Mucosa of descending colon (tissue), 3 donors: Measurements from ENCODE around the gene VSIG1. TPM values are rescaled to one million over a fixed set of nuclear protein-coding genes. Genes with fewer than 3 reads are reported as not detected.

Source experiments
- ATAC-seq: fragments of 200-7000 bp; cut with Tn5 transposase; one replicate; pipeline ENCODE4 v1.9.1; 2020; ENCODE audit warnings: mild to moderate bottlenecking, moderate library complexity
- DNase-seq, 3 donors: peaks; one replicate each; pipeline ENCODE4 v3.0.0-alpha.2; 2020
- H3K36me3 ChIP-seq: fragments of 200-600 bp; one replicate; pipeline ENCODE4 v1.8.0; 2021; ENCODE audit warnings: low read depth, mild to moderate bottlenecking
- H3K4me1 ChIP-seq: fragments of 200-600 bp; one replicate; pipeline ENCODE4 v1.8.0; 2021; ENCODE audit warnings: low read depth, mild to moderate bottlenecking
- H3K4me3 ChIP-seq: fragments of 200-600 bp; one replicate; pipeline ENCODE4 v1.8.0; 2021; ENCODE audit warnings: mild to moderate bottlenecking
- H3K9me3 ChIP-seq: fragments of 200-600 bp; one replicate; pipeline ENCODE4 v1.8.0; 2021; ENCODE audit warnings: mild to moderate bottlenecking
- intact Hi-C, 2 donors: fragments of 100-400 bp; cut with DNase I in 1 of 2; cut with micrococcal nuclease in 1 of 2; formaldehyde crosslinking; loops; one replicate each; pipeline versions ENCODE4 v1.11.0 to v1.11.1; 2022; cut with DNase I, micrococcal nuclease
- total RNA-seq, 3 donors: library from RNA; stranded (reverse); fragmentation: NEBNext Ultra II Directional in 2 of 3; extraction: Animal tissue kit (Norgen Biotek cat#: 25700) in 2 of 3; gene quantifications; one replicate each; pipeline versions ENCODE4 v1.2.1 to v1.2.4, GENCODE V29; 2021 to 2023
- TF ChIP-seq, protein P1 (sequence below): fragments of 200-600 bp; IDR thresholded peaks from one replicate; pipeline ENCODE4 v1.8.0; 2022; ENCODE audit warnings: antibody characterized with exemption, mild to moderate bottlenecking
- donor health status: DM: no; HTN: no; CAD: no; lungs with moderate emphysema.
- donor health status: DM: no; HTN: no; CAD: no.
- donor health status: DM: no; HTN: yes; CAD: no.

The VSIG1 gene
- total RNA-seq, 3 donors from 2014 or later, result 0.58 TPM; not detected in 2

DNA sequence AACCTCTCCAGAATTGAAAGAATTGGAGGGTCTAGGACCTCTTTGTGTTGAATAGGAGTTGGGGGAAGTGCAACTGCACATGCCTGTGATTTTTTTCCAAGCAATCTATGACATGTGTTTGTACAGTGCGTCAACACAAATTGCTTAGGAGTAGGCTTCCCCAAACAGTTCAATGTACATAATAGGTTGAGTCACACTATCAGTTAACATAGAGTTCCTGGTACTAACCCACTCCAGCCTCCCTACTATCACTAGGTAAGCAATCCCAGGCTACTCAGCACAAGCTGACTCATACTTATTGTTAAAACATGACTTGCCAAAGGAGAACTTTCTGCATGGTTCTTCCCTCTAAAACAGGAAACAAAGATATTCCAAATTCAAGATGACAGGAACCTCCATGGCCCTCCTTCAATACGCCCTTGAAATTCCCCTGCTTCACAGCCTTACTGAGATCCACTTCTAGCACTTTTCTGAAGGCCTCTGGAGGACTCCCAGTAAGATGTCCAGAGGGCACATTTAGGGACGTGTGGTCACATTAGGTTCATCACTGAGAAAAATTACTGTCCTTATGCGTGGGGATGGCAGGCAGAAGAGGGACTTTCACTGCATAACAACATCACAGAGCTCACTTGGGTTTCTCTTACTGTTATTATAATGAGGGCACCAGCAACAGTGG, 8.4 kb upstream of the VSIG1 start:
- intact Hi-C loops, result no loop called here
- DNase-seq, result peak in 1 of 3 donors; percentile 25
- TF ChIP-seq, protein P1, sequence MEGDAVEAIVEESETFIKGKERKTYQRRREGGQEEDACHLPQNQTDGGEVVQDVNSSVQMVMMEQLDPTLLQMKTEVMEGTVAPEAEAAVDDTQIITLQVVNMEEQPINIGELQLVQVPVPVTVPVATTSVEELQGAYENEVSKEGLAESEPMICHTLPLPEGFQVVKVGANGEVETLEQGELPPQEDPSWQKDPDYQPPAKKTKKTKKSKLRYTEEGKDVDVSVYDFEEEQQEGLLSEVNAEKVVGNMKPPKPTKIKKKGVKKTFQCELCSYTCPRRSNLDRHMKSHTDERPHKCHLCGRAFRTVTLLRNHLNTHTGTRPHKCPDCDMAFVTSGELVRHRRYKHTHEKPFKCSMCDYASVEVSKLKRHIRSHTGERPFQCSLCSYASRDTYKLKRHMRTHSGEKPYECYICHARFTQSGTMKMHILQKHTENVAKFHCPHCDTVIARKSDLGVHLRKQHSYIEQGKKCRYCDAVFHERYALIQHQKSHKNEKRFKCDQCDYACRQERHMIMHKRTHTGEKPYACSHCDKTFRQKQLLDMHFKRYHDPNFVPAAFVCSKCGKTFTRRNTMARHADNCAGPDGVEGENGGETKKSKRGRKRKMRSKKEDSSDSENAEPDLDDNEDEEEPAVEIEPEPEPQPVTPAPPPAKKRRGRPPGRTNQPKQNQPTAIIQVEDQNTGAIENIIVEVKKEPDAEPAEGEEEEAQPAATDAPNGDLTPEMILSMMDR, result no peak

DNA sequence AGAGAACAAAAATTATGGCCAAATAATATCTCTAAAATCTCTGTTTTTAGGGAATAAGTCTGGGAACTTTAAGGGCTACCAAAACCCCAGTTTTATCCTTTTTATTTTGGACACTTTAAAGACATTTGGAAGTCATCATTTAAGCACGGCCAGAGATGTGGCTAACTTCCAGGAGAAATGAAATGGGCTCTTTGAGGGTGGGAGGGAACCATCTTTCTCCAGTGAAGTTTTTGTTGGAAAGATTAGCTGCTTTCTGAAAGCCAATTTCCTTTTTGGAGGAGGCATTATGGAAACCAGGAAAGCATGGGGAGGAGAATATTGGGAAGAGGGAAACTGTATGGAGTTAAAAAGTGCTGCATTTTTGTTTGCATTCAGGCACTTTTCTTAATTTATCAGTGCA, 4.8 kb downstream of the VSIG1 start:
- no peak for DNase-seq
- Histone ChIP-seq H3K4me3 (no peak overlapping the region), H3K4me1 (no peaks in the 10 kb centered on the region), H3K9me3 (no peaks in the 10 kb centered on the region), H3K36me3 (no peaks in the 10 kb centered on the region)
- no peak for ATAC-seq
- intact Hi-C loops, result no loop called here
- TF ChIP-seq, protein P1, result no peak

More for the DNA sequence above, 8.4 kb upstream of the VSIG1 start:
- Histone ChIP-seq H3K4me1 (peaks cover 13% of the 10 kb centered on the region), H3K9me3 (no peaks in the 10 kb centered on the region), H3K4me3 (no peak overlapping the region), H3K36me3 (no peaks in the 10 kb centered on the region)
- peak; percentile 96 for ATAC-seq

DNA sequence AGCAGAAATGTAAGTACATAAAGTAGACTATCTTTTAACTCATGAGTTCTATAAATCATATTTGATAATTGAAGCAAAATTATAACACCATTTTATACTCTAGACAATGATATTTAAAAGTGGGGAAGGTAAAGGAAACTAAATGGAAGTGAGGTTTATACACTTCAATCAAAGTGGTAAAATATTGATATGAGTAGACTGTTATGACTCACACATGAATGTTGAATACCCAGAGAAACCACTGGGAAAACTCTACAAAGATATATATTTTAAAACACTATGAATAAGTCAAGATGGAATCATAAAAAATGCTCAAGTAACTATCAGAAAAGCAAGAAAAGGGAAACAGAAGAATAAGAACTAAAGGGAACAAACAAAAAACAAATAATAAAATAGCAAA, 8.4 kb downstream of the VSIG1 start:
- no peak for DNase-seq
- Histone ChIP-seq H3K4me3 (no peak overlapping the region), H3K9me3 (no peaks in the 10 kb centered on the region), H3K36me3 (no peaks in the 10 kb centered on the region), H3K4me1 (no peaks in the 10 kb centered on the region)
- intact Hi-C loops, result no loop called here
- TF ChIP-seq, protein P1, result no peak
- no peak for ATAC-seq

DNA sequence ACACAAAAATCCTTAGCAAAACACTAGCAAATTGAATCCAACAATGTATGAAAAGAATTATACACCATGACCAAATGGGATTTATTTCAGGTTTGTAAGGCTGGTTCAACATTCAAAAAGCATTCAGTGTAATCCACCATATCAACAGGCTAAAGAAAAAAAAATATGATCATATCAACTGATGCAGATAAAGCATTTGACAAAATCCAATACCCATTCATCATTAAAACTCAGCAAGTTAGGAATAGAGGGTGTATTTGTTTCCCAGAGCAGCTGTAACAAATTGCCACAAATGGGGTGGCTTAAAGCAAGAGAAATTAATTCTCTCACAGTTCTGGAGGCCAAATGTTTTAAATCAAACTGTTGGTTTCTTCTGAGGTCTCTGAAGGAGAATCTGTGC, 10.7 kb downstream of the VSIG1 start:
- H3K36me3 ChIP-seq, result no peaks in the 10 kb centered on the region
- no peaks in the 10 kb centered on the region for H3K4me1 ChIP-seq
- no peak for DNase-seq
- H3K9me3 ChIP-seq, result no peaks in the 10 kb centered on the region
- ATAC-seq, result no peak
- no peak overlapping the region for H3K4me3 ChIP-seq
- TF ChIP-seq, protein P1, result no peak
- intact Hi-C loops, result no loop called here

DNA sequence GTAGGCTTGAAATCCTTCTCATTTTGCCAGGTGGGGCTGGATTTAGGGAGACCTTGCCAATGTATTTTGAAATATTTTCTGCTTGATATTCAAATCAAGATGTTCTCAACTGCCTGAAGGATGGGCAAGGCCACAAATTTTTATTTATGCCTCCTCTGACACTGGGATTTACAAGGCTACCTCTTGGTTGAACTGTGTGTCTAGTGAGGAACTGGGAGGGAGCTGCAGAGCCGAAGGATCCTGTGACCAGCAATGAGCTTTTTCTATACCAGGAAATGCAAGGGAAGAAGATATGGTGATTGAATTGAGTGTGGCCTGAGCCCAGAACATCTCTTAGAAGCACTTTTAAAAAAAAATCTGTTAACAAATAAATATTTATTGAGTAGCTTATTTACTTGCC, 14.9 kb downstream of the VSIG1 start:
- intact Hi-C loops, result no loop called here

More for the DNA sequence above, 14.9 kb downstream of the VSIG1 start:
- ATAC-seq (no peak), DNase-seq (no peak)
- Histone ChIP-seq H3K9me3 (no peaks in the 10 kb centered on the region), H3K4me3 (no peak overlapping the region), H3K4me1 (no peaks in the 10 kb centered on the region), H3K36me3 (no peaks in the 10 kb centered on the region)
- TF ChIP-seq, protein P1, result no peak
